Tibial nerve (tissue), 4 donors: Measurements from ENCODE around the gene FAM151B.

Source experiments
- CTCF ChIP-seq, 5 experiments: fragments of 200-600 bp in 3 of 5; fragments of 450-650 bp in 2 of 5; sonication (generic) in 3 of 5; IDR thresholded peaks; one replicate each; pipeline ENCODE4 v1.5.1; 2016 to 2019; ENCODE audit warnings: antibody characterized with exemption in 5 of 5, mild to moderate bottlenecking in 3 of 5, moderate library complexity in 2 of 5
- EP300 ChIP-seq, 2 donors: sonication (generic); formaldehyde crosslinking; IDR thresholded peaks; one replicate each; pipeline ENCODE4 v1.6.1; 2017; ENCODE audit warnings: antibody characterized with exemption in 2 of 2, mild to moderate bottlenecking in 1 of 2
- POLR2A ChIP-seq, 2 donors: fragments of 450-650 bp; IDR thresholded peaks; one replicate each; pipeline ENCODE4 v1.6.1; 2017; ENCODE audit warnings: antibody characterized with exemption in 2 of 2, mild to moderate bottlenecking in 2 of 2, moderate library complexity in 2 of 2

- TF ChIP-seq CTCF (IDR thresholded peaks at IDR 0.05) (no peak), POLR2A (IDR thresholded peaks at IDR 0.05) (no peak), EP300 (IDR thresholded peaks at IDR 0.05) (no peak)
These were observed 66.7 kb downstream of the FAM151B start for GRCh38 chr5:80554646-80555045.
